ENCODE results near the gene DHRS7B. TPM values are rescaled to one million over a fixed set of nuclear protein-coding genes. Genes with fewer than 3 reads are reported as not detected.

The DHRS7B gene
- total and polyA plus RNA-seq, 12 donors, result 17.1 to 48.6 (median 27.3) TPM

- Histone ChIP-seq H3K27ac (peak overlapping the region in 1 of 10 donors; percentile 16), H3K4me1 (peaks cover 7 to 70% (median 50%) of the 10 kb centered on the region in 9 donors), H3K9me3 (no peaks in the 10 kb centered on the region), H3K4me3 (no peak overlapping the region), H3K36me3 (no peaks in the 10 kb centered on the region), H3K27me3 (no peaks in the 10 kb centered on the region)
- WGBS, 2 donors, result 93 to 97% methylated on average over 6 of the region's 6 CpGs
- peak in 1 of 9 donors; percentile 7 for TF ChIP-seq CTCF (IDR thresholded peaks at IDR 0.05)
- intact Hi-C loops (cut with DNase I), result loop anchor here in 1 of 10 donors (10.0 kb wide), 1 partner anchor 51 kb away; the partner anchor contains the start of gene TMEM11
- ATAC-seq (no peak), DNase-seq (no peak)
Measured at GRCh38 chr17:21164216-21164615, 37.5 kb downstream of the DHRS7B start.

DNA sequence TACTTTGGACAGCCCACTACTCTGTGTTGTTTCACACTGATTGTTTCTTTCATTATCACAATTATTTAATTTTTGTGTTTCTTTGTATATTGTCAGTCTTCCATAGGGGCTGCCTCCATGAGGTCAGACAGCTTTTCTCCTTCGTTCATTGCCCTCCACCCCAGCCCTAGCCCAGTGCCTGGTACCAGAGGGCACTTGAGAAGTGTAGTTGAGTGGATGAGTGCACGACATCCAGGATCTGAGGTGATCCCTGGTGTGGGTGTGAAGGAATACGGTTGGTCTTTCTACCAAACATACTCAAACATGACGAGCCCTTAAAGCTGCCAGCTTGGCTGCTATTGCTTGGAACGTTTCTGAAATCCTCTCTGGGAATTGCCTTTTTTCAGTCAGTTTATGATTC, 37.9 kb downstream of the DHRS7B start:
- WGBS, 2 donors, result 76 to 78% methylated on average over 5 of the region's 5 CpGs
- peak overlapping the region in 1 of 10 donors; percentile 16 for H3K27ac ChIP-seq
- TF ChIP-seq CTCF (IDR thresholded peaks at IDR 0.05), result no peak
- no peaks in the 10 kb centered on the region for H3K9me3 ChIP-seq
- H3K4me1 ChIP-seq, result peaks cover 7 to 74% (median 52%) of the 10 kb centered on the region in 9 donors
- no peak for DNase-seq
- H3K36me3 ChIP-seq, result no peaks in the 10 kb centered on the region
- intact Hi-C loops (cut with DNase I), result loop anchor here in 3 of 10 donors (5.0 to 10.0 kb wide), 3 partner anchors 43 to 50 kb away; partner anchors contain the start of gene TMEM11 (in 2 of the 3)
- ATAC-seq, result no peak
- no peaks in the 10 kb centered on the region for H3K27me3 ChIP-seq
- H3K4me3 ChIP-seq, result no peak overlapping the region

DNA sequence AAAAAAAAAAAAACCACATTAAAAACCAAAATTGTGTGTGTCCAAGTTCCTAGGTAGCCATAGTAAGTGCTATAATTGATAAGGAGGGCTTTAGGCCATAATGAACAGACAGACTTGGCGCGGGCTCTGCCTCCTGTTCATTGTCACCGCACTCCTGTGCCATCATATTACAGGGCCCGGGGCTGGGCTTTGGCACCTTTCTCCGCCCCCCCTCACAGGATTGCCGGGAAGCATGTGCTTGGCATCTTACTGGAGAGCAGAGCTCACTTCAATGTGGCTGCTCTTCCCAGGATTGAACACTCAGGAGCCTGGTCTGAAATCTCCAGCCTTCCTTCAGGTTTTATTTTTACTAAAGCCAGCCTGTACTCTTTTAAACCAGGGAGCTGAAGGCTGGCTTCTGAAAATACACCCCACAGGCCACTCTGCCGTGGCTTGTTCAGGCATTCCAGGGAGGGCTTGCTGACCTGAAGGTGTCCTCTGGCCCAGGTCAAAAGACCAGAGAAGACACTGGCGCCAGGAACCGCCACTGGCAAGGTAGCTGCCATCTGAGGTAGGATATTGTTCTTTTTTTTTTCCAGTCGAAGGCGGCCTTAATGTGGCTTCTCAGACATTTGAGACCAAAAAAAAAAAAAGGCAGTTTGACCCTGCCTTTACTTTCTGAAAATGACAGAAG, 39.3 kb downstream of the DHRS7B start:
- 61 to 70% methylated on average over 11 of the region's 11 CpGs for WGBS, 2 donors
- Histone ChIP-seq H3K36me3 (no peaks in the 10 kb centered on the region), H3K27me3 (no peaks in the 10 kb centered on the region), H3K4me1 (peaks cover 7 to 85% (median 60%) of the 10 kb centered on the region in 9 donors), H3K9me3 (no peaks in the 10 kb centered on the region), H3K27ac (peak overlapping the region; percentile 38 to 93 (median 84)), H3K4me3 (peak overlapping the region in 8 of 10 donors; percentile 8 to 35 (median 29))
- peak; percentile 58 to 90 (median 86) for ATAC-seq
- DNase-seq, result peak; percentile 70 to 75
- intact Hi-C loops (cut with DNase I), result loop anchor here in 3 of 10 donors (5.0 to 10.0 kb wide), 3 partner anchors 41 to 49 kb away; partner anchors contain the start of gene TMEM11 (in 2 of the 3)
- no peak for TF ChIP-seq CTCF (IDR thresholded peaks at IDR 0.05)

- ATAC-seq (peak in 6 of 8 donors; percentile 31 to 58 (median 42)), DNase-seq (no peak)
- H3K9me3 ChIP-seq, result no peaks in the 10 kb centered on the region
- intact Hi-C loops (cut with DNase I), result loop anchor here in 3 of 10 donors (5.0 to 10.0 kb wide), 3 partner anchors 41 to 48 kb away; partner anchors contain the start of gene TMEM11 (in 2 of the 3)
- H3K4me1 ChIP-seq, result peaks cover 2 to 85% (median 60%) of the 10 kb centered on the region in 9 donors
- no peaks in the 10 kb centered on the region for H3K27me3 ChIP-seq
- peak overlapping the region in 8 of 10 donors; percentile 8 to 35 (median 29) for H3K4me3 ChIP-seq
- no peak for TF ChIP-seq CTCF (IDR thresholded peaks at IDR 0.05)
- H3K36me3 ChIP-seq, result peaks cover 0 to 3% (median 0%) of the 10 kb centered on the region in 9 donors
- peak overlapping the region; percentile 38 to 93 (median 84) for H3K27ac ChIP-seq
- 39 to 43% methylated on average over 5 of the region's 5 CpGs for WGBS, 2 donors
Measured at GRCh38 chr17:21166595-21167210, 39.9 kb downstream of the DHRS7B start.

Data from heart right ventricle (tissue), 16 donors.